ENCODE results near the gene KIF17.
A peak's percentile ranks its signal among the peaks of the same experiment; 100 is the strongest.

The KIF17 gene

GRCh38 chr1:20717452-20718342, at the start of gene KIF17:
Gene KIF17 (minus strand): TSS chr1:20718007. CDS start chr1:20717706, 301 bp downstream.
- peak in 3 of 4 experiments; percentile 21 to 54 (median 37) for DNase-seq

GRCh38 chr1:20767271-20767670, 49.5 kb upstream of the KIF17 start:
- DNase-seq: no peak

- DNase-seq: no peak
Measured at GRCh38 chr1:20763417-20763816, 45.6 kb upstream of the KIF17 start.

GRCh38 chr1:20760322-20760721, 42.5 kb upstream of the KIF17 start:
- DNase-seq: no peak

- DNase-seq: no peak
Measured at GRCh38 chr1:20753589-20753988, 35.8 kb upstream of the KIF17 start.

GRCh38 chr1:20751462-20751990, 33.7 kb upstream of the KIF17 start:
- no peak for DNase-seq

- DNase-seq: no peak
Measured at GRCh38 chr1:20742671-20743070, 24.9 kb upstream of the KIF17 start.

GRCh38 chr1:20740781-20741180, 23.0 kb upstream of the KIF17 start:
- DNase-seq: no peak

- no peak for DNase-seq
Measured at GRCh38 chr1:20739225-20739624, 21.4 kb upstream of the KIF17 start.

GRCh38 chr1:20735581-20736111, 17.8 kb upstream of the KIF17 start:
- DNase-seq: no peak

GRCh38 chr1:20733360-20733975, 15.7 kb upstream of the KIF17 start:
- DNase-seq: no peak

GRCh38 chr1:20732588-20733359, 15.0 kb upstream of the KIF17 start, which contains the start of gene SH2D5:
Gene SH2D5 (minus strand): TSS chr1:20732703. CDS start chr1:20728044, 4,659 bp downstream.
- peak in 2 of 4 experiments; percentile 20 to 34 for DNase-seq

- peak in 1 of 4 experiments; percentile 15 for DNase-seq
Measured at GRCh38 chr1:20732071-20732587, 14.3 kb upstream of the KIF17 start.

GRCh38 chr1:20731057-20731991, 13.5 kb upstream of the KIF17 start:
- no peak for DNase-seq

GRCh38 chr1:20730690-20731056, 12.9 kb upstream of the KIF17 start:
- DNase-seq: no peak

- no peak for DNase-seq
Measured at GRCh38 chr1:20729990-20730689, 12.3 kb upstream of the KIF17 start.

- no peak for DNase-seq
Measured at GRCh38 chr1:20729155-20729931, 11.5 kb upstream of the KIF17 start.

GRCh38 chr1:20728371-20729154, 10.8 kb upstream of the KIF17 start:
- DNase-seq: no peak

- DNase-seq: no peak
Measured at GRCh38 chr1:20727746-20728316, 10.0 kb upstream of the KIF17 start.

Measured in activated naive CD4-positive, alpha-beta T cell (primary cell).